Liver (tissue), 9 donors: ENCODE measurements around the gene FBXL4. TPM values are rescaled to one million over a fixed set of nuclear protein-coding genes. Genes with fewer than 3 reads are reported as not detected.

Experiments used
- DNase-seq: peaks from one replicate; pipeline ENCODE4 v3.0.0-alpha.2; 2017; ENCODE audit warnings: low spot score
- H3K27ac ChIP-seq, 2 donors: one replicate each; pipeline ENCODE4 v1.7.0; 2013; ENCODE audit warnings: inconsistent platforms in 2 of 2, low read length in 2 of 2, control low read depth in 1 of 2, low read depth in 1 of 2, mild to moderate bottlenecking in 1 of 2
- H3K27me3 ChIP-seq, 4 donors: one replicate each; pipeline versions ENCODE4 v1.6.1 to v1.7.0; 2013; ENCODE audit warnings: low read length in 3 of 4, inconsistent platforms in 1 of 4, mild to moderate bottlenecking in 1 of 4, moderate library complexity in 1 of 4; ENCODE audit not compliant: control insufficient read depth in 4 of 4, insufficient read depth in 4 of 4
- H3K36me3 ChIP-seq, 4 donors: one replicate each; pipeline versions ENCODE4 v1.6.1 to v1.7.0; 2013; ENCODE audit warnings: low read length in 3 of 4, mild to moderate bottlenecking in 3 of 4, low read depth in 1 of 4, moderate library complexity in 1 of 4; ENCODE audit not compliant: control insufficient read depth in 4 of 4, insufficient read depth in 3 of 4
- H3K4me1 ChIP-seq, 4 donors: one replicate each; pipeline versions ENCODE4 v1.6.1 to v1.7.0; 2013; ENCODE audit warnings: low read length in 3 of 4, mild to moderate bottlenecking in 3 of 4, moderate library complexity in 1 of 4; ENCODE audit not compliant: control insufficient read depth in 4 of 4, insufficient read depth in 4 of 4
- H3K4me3 ChIP-seq, 3 donors: one replicate each; pipeline versions ENCODE4 v1.6.1 to v1.7.0; 2013; ENCODE audit warnings: low read length in 3 of 3, control low read depth in 1 of 3, low read depth in 1 of 3, mild to moderate bottlenecking in 1 of 3
- H3K9ac ChIP-seq, 2 donors: one replicate each; pipeline ENCODE4 v1.7.0; 2013; ENCODE audit warnings: low read length in 2 of 2, mild to moderate bottlenecking in 2 of 2, moderate library complexity in 2 of 2, control low read depth in 1 of 2, low read depth in 1 of 2
- H3K9me3 ChIP-seq, 4 donors: one replicate each; pipeline versions ENCODE4 v1.6.1 to v1.7.0; 2013; ENCODE audit warnings: low read length in 3 of 4; ENCODE audit not compliant: control insufficient read depth in 4 of 4
- CTCF ChIP-seq: fragments of 150-350 bp; IDR thresholded peaks from 2 replicates; pipeline ENCODE4 v1.5.1; 2017; ENCODE audit warnings: improper control_type of control experiment, low read depth, low read length; ENCODE audit not compliant: missing input control
- EGR1 ChIP-seq, 2 donors: IDR thresholded peaks; 2 replicates each; pipeline ENCODE4 v1.6.1; 2016 to 2018; ENCODE audit warnings: antibody characterized with exemption in 2 of 2, low read depth in 2 of 2
- FOXA1 ChIP-seq: IDR thresholded peaks from 2 replicates; pipeline ENCODE4 v1.6.1; 2016; ENCODE audit warnings: antibody characterized with exemption
- FOXA2 ChIP-seq: IDR thresholded peaks from 2 replicates; pipeline ENCODE4 v1.6.1; 2016; ENCODE audit warnings: antibody characterized with exemption
- GABPA ChIP-seq, 2 donors: IDR thresholded peaks in 1 of 2; conservative IDR thresholded peaks in 1 of 2; 2 replicates each; pipeline ENCODE4 v1.6.1; 2016; ENCODE audit warnings: antibody characterized with exemption in 2 of 2, mild to moderate bottlenecking in 1 of 2, moderate library complexity in 1 of 2
- HNF4A ChIP-seq, 2 donors: conservative IDR thresholded peaks; 2 replicates each; pipeline ENCODE4 v1.6.1; 2016; ENCODE audit warnings: antibody characterized with exemption in 2 of 2, mild to moderate bottlenecking in 2 of 2
- HNF4G ChIP-seq: IDR thresholded peaks from 2 replicates; pipeline ENCODE4 v1.6.1; 2016; ENCODE audit warnings: antibody characterized with exemption
- JUND ChIP-seq, 2 donors: IDR thresholded peaks; 2 replicates each; pipeline ENCODE4 v1.6.1; 2016; ENCODE audit warnings: antibody characterized with exemption in 2 of 2
- NR2F2 ChIP-seq: IDR thresholded peaks from 2 replicates; pipeline ENCODE4 v1.6.1; 2016; ENCODE audit warnings: antibody characterized with exemption
- RAD21 ChIP-seq, 2 donors: IDR thresholded peaks; 2 replicates each; pipeline ENCODE4 v1.6.1; 2016; ENCODE audit warnings: antibody characterized with exemption in 2 of 2, mild to moderate bottlenecking in 2 of 2
- RXRA ChIP-seq, 2 donors: IDR thresholded peaks; 2 replicates each; pipeline ENCODE4 v1.6.1; 2017 to 2018; ENCODE audit warnings: antibody characterized with exemption in 2 of 2, mild to moderate bottlenecking in 1 of 2
- SP1 ChIP-seq: IDR thresholded peaks from 2 replicates; pipeline ENCODE4 v1.6.1; 2018; ENCODE audit warnings: antibody characterized with exemption, mild to moderate bottlenecking
- TAF1 ChIP-seq: conservative IDR thresholded peaks from 2 replicates; pipeline ENCODE4 v1.6.1; 2016; ENCODE audit warnings: antibody characterized with exemption, mild to moderate bottlenecking
- YY1 ChIP-seq: IDR thresholded peaks from 2 replicates; pipeline ENCODE4 v1.6.1; 2016; ENCODE audit warnings: antibody characterized with exemption, mild to moderate bottlenecking
- WGBS: extraction: QIAGEN DNeasy Blood & Tissue Kit; methylation state at CpG from one replicate; pipeline ENCODE4 v1.1.7; 2013; 5-methylcytosine and 5-hydroxymethylcytosine counted together
- polyA plus RNA-seq, 2 donors: library from polyadenylated mRNA; stranded (reverse) in 1 of 2; unstranded in 1 of 2; fragments of 200-250 nt in 1 of 2; fragments of >200 nt in 1 of 2; fragmentation: Nextera tagmentation in 1 of 2; extraction: Ambion mirVana in 1 of 2; gene quantifications; one replicate each; pipeline versions ENCODE4 v1.2.1 to v1.2.3, GENCODE V29; 2013 to 2015
- total RNA-seq, 2 donors: library from RNA; depleted of rRNA; stranded (reverse); fragments of >200 nt; gene quantifications; one replicate each; pipeline ENCODE4 v1.2.3, GENCODE V29; 2014
- TF ChIP-seq, protein P1 (sequence below): IDR thresholded peaks from 2 replicates; pipeline ENCODE4 v1.6.1; 2016; ENCODE audit warnings: antibody characterized with exemption
- TF ChIP-seq, protein P2 (sequence below): IDR thresholded peaks from 2 replicates; pipeline ENCODE4 v1.6.1; 2016; ENCODE audit warnings: antibody characterized with exemption, mild to moderate bottlenecking
- TF ChIP-seq, protein P3 (sequence below): IDR thresholded peaks from 2 replicates; pipeline ENCODE4 v1.6.1; 2016; ENCODE audit warnings: antibody characterized with exemption
- TF ChIP-seq, protein P4 (sequence below): IDR thresholded peaks from 2 replicates; pipeline ENCODE4 v1.6.1; 2016; ENCODE audit warnings: antibody characterized with exemption
- donor health status: healthy.
- donor health status: healthy.
- donor health status: healthy.
- donor health status: healthy.
- donor health status: healthy.

FBXL4 gene
- total and polyA plus RNA-seq, 4 donors, result 4.1 to 18.8 (median 14.0) TPM

DNA sequence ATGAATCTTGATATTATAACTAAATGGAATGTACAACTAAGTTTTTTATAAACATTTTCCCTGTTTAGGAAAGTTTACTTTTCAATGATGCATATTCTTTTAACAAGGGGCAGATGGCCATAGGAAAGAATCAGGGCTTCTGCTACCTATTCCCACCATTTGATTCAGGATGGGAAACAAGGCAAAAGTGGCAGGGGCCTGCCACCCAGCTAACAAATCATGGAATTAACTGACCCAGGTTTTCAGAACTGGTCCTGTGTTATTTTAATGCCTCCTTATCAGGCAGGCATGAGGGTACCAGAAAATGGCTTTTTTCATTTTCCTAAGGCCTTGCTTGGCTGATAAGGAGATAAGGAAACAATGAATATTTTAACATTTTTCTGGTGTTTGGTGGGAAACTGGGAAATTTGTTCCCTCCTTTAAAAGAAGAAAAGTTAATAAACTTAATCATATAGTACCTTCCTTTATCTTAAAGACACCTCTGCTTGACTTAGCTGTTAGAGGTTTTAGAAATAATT is 106.7 kb downstream of the FBXL4 start:
- peaks cover 0 to 2% (median 0%) of the 10 kb centered on the region in 4 donors for H3K9me3 ChIP-seq
- TF ChIP-seq RAD21 (IDR thresholded peaks at IDR 0.05) (no peak), FOXA2 (no peak), SP1 (no peak), EGR1 (IDR thresholded peaks at IDR 0.05; ENCODE audit: low read depth in 2 of 2) (no peak), GABPA (IDR thresholded peaks at IDR 0.05 in 1 of 2, conservative IDR thresholded peaks at IDR 0.05 in 1 of 2) (no peak), RXRA (IDR thresholded peaks at IDR 0.05) (no peak), CTCF (no peak), JUND (IDR thresholded peaks at IDR 0.05) (no peak), YY1 (no peak), TAF1 (no peak), NR2F2 (no peak), HNF4A (conservative IDR thresholded peaks at IDR 0.05) (no peak)
- TF ChIP-seq, protein P1, sequence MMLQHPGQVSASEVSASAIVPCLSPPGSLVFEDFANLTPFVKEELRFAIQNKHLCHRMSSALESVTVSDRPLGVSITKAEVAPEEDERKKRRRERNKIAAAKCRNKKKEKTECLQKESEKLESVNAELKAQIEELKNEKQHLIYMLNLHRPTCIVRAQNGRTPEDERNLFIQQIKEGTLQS, result no peak
- TF ChIP-seq, protein P2, sequence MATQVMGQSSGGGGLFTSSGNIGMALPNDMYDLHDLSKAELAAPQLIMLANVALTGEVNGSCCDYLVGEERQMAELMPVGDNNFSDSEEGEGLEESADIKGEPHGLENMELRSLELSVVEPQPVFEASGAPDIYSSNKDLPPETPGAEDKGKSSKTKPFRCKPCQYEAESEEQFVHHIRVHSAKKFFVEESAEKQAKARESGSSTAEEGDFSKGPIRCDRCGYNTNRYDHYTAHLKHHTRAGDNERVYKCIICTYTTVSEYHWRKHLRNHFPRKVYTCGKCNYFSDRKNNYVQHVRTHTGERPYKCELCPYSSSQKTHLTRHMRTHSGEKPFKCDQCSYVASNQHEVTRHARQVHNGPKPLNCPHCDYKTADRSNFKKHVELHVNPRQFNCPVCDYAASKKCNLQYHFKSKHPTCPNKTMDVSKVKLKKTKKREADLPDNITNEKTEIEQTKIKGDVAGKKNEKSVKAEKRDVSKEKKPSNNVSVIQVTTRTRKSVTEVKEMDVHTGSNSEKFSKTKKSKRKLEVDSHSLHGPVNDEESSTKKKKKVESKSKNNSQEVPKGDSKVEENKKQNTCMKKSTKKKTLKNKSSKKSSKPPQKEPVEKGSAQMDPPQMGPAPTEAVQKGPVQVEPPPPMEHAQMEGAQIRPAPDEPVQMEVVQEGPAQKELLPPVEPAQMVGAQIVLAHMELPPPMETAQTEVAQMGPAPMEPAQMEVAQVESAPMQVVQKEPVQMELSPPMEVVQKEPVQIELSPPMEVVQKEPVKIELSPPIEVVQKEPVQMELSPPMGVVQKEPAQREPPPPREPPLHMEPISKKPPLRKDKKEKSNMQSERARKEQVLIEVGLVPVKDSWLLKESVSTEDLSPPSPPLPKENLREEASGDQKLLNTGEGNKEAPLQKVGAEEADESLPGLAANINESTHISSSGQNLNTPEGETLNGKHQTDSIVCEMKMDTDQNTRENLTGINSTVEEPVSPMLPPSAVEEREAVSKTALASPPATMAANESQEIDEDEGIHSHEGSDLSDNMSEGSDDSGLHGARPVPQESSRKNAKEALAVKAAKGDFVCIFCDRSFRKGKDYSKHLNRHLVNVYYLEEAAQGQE, result no peak
- TF ChIP-seq, protein P3, sequence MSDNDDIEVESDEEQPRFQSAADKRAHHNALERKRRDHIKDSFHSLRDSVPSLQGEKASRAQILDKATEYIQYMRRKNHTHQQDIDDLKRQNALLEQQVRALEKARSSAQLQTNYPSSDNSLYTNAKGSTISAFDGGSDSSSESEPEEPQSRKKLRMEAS, result no peak
- no peak overlapping the region for H3K4me3 ChIP-seq
- H3K9ac ChIP-seq, result no peak overlapping the region
- no peak overlapping the region for H3K27ac ChIP-seq
- H3K27me3 ChIP-seq, result peaks cover 0 to 36% (median 14%) of the 10 kb centered on the region in 4 donors
- H3K36me3 ChIP-seq, result no peaks in the 10 kb centered on the region
- DNase-seq, result no peak
- H3K4me1 ChIP-seq, result peaks cover 8 to 19% (median 16%) of the 10 kb centered on the region in 4 donors

- TF ChIP-seq, protein P2, result no peak
- TF ChIP-seq, protein P4, sequence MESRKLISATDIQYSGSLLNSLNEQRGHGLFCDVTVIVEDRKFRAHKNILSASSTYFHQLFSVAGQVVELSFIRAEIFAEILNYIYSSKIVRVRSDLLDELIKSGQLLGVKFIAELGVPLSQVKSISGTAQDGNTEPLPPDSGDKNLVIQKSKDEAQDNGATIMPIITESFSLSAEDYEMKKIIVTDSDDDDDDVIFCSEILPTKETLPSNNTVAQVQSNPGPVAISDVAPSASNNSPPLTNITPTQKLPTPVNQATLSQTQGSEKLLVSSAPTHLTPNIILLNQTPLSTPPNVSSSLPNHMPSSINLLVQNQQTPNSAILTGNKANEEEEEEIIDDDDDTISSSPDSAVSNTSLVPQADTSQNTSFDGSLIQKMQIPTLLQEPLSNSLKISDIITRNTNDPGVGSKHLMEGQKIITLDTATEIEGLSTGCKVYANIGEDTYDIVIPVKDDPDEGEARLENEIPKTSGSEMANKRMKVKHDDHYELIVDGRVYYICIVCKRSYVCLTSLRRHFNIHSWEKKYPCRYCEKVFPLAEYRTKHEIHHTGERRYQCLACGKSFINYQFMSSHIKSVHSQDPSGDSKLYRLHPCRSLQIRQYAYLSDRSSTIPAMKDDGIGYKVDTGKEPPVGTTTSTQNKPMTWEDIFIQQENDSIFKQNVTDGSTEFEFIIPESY, result no peak
- TF ChIP-seq EGR1 (IDR thresholded peaks at IDR 0.05; ENCODE audit: low read depth in 2 of 2) (no peak), FOXA1 (no peak), GABPA (IDR thresholded peaks at IDR 0.05 in 1 of 2, conservative IDR thresholded peaks at IDR 0.05 in 1 of 2) (no peak), FOXA2 (no peak), HNF4A (conservative IDR thresholded peaks at IDR 0.05) (no peak), RXRA (IDR thresholded peaks at IDR 0.05) (no peak), NR2F2 (no peak), HNF4G (no peak), JUND (IDR thresholded peaks at IDR 0.05) (no peak)
- TF ChIP-seq, protein P1, result no peak
- peaks cover 0 to 2% (median 0%) of the 10 kb centered on the region in 4 donors for H3K9me3 ChIP-seq
- no peak for DNase-seq
- no peak overlapping the region for H3K9ac ChIP-seq
- peaks cover 0 to 42% (median 17%) of the 10 kb centered on the region in 4 donors for H3K27me3 ChIP-seq
- H3K4me3 ChIP-seq, result no peak overlapping the region
- no peaks in the 10 kb centered on the region for H3K36me3 ChIP-seq
- H3K4me1 ChIP-seq, result peaks cover 9 to 21% (median 17%) of the 10 kb centered on the region in 4 donors
- WGBS, result 44% methylated on average over 6 of the region's 6 CpGs
- H3K27ac ChIP-seq, result no peak overlapping the region
Measured at GRCh38 chr6:98840385-98840784, 107.4 kb downstream of the FBXL4 start.
